Fibroblast of pulmonary artery (primary cell): ENCODE measurements around the gene APEX1.

Source experiments
- DNase-seq: peaks from one replicate; pipeline ENCODE4 v3.0.0-alpha.2; 2010; ENCODE audit warnings: low read depth
- H3K4me3 ChIP-seq: replicated peaks from 2 replicates; pipeline ENCODE4 v1.5.1; 2011; ENCODE audit warnings: low read depth, mild to moderate bottlenecking, control low read depth, low read length, moderate library complexity
- CTCF ChIP-seq: IDR thresholded peaks from 2 replicates; pipeline ENCODE4 v1.5.1; 2011; ENCODE audit warnings: mild to moderate bottlenecking, control low read depth, low read length, inconsistent platforms; ENCODE audit errors: missing control alignments

APEX1 gene

GRCh38 chr14:20468764-20469241, 13.8 kb downstream of the APEX1 start:
- no peak for TF ChIP-seq CTCF
- no peak for DNase-seq
- peak overlapping the region; percentile 94 for H3K4me3 ChIP-seq

- peak within 1 kb of the TSS; percentile 94 for H3K4me3 ChIP-seq
- TF ChIP-seq CTCF, result no peak
Observed at GRCh38 chr14:20469242-20469889, 14.3 kb downstream of the APEX1 start, which contains the start of gene PNP. Gene PNP (plus strand): TSS chr14:20469406. CDS start chr14:20469525, 119 bp downstream.

GRCh38 chr14:20469890-20470602, 15.0 kb downstream of the APEX1 start:
- DNase-seq, result peak; percentile 72
- TF ChIP-seq CTCF, result no peak
- peak overlapping the region; percentile 94 for H3K4me3 ChIP-seq

More at GRCh38 chr14:20469242-20469889, 14.3 kb downstream of the APEX1 start, which contains the start of gene PNP:
- DNase-seq, result peak; percentile 92

GRCh38 chr14:20470603-20470901, 15.5 kb downstream of the APEX1 start:
- DNase-seq, result no peak
- peak overlapping the region; percentile 94 for H3K4me3 ChIP-seq
- no peak for TF ChIP-seq CTCF

GRCh38 chr14:20472536-20473169, 17.6 kb downstream of the APEX1 start:
- H3K4me3 ChIP-seq, result no peak overlapping the region
- no peak for TF ChIP-seq CTCF
- DNase-seq, result no peak

- DNase-seq, result no peak
- no peak for TF ChIP-seq CTCF
- no peak overlapping the region for H3K4me3 ChIP-seq
Observed at GRCh38 chr14:20476776-20477175, 21.8 kb downstream of the APEX1 start.
